Astrocyte of the spinal cord (primary cell): ENCODE data around the gene CABCOCO1.

Experiments
- DNase-seq: peaks from one replicate; pipeline ENCODE4 v3.0.0; 2011; ENCODE audit warnings: low read depth, low spot score
- H3K4me3 ChIP-seq: 2 replicates; pipeline ENCODE4 v1.5.1; 2011; ENCODE audit warnings: low read depth, mild to moderate bottlenecking, low read length, moderate library complexity
- CTCF ChIP-seq: IDR thresholded peaks from 2 replicates; pipeline ENCODE4 v1.5.1; 2012; ENCODE audit warnings: low read depth, mild to moderate bottlenecking, low read length, inconsistent platforms
- in situ Hi-C: cut with HindIII; loops from 2 replicates; pipeline ENCODE4 v1.10.0; 2017; ENCODE audit warnings: low sequenced_read_pairs

The CABCOCO1 gene

GRCh38 chr10:61757001-61757400, 94.3 kb downstream of the CABCOCO1 start:
- no peak for DNase-seq
- no peak overlapping the region for H3K4me3 ChIP-seq
- in situ Hi-C loops, result no loop called here
- TF ChIP-seq CTCF, result no peak

- DNase-seq, result peak; percentile 67
- no peak for TF ChIP-seq CTCF
- no peak overlapping the region for H3K4me3 ChIP-seq
- in situ Hi-C loops, result no loop called here
Measured at GRCh38 chr10:61757525-61758397, 95.0 kb downstream of the CABCOCO1 start.

GRCh38 chr10:61758433-61758832, 95.7 kb downstream of the CABCOCO1 start:
- TF ChIP-seq CTCF, result no peak
- no peak overlapping the region for H3K4me3 ChIP-seq
- no peak for DNase-seq
- in situ Hi-C loops, result no loop called here

- in situ Hi-C loops, result no loop called here
- no peak for TF ChIP-seq CTCF
- no peak overlapping the region for H3K4me3 ChIP-seq
- DNase-seq, result no peak
Measured at GRCh38 chr10:61759751-61760150, 97.0 kb downstream of the CABCOCO1 start.

DNA sequence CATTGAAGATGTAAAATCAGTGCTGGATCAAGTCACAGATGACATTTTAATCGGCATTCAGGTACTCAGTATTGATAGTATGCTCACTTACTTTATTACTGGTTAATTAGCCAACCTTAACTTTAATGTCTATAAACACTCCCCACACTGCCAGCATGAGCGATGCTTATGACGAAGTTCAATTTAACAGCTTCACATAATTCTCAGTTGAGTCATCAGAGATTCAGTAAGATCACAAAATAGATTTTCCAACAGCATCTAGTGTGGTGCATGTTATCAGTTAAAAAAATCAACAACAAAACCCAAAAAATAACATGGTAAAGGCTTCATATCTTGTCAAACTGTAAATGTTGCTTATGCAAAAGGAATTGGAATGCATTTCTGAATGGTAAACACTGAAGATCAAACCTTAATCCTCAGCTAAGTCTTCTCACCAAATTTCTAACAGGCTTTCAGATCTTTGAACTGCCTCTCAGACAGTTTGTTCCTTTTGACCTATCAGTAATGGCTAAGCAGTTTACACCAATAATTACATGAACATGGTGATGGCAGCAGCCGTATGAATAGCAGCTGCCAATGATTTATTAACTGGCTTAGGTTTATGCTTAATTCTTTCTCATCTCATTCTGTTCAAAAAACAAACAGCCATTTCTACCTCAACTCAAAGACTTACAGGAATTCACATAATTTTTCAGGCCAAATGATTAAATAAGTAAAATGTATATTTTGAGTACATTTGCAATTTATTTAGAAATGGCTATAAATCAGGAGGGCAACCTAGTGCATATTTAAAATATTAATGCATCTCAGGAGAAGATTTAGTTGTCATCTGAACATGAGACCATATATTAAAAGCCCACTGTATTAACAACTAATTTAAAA, 98.5 kb downstream of the CABCOCO1 start:
- no peak overlapping the region for H3K4me3 ChIP-seq
- peak; percentile 81 for DNase-seq
- in situ Hi-C loops, result no loop called here
- no peak for TF ChIP-seq CTCF

DNA sequence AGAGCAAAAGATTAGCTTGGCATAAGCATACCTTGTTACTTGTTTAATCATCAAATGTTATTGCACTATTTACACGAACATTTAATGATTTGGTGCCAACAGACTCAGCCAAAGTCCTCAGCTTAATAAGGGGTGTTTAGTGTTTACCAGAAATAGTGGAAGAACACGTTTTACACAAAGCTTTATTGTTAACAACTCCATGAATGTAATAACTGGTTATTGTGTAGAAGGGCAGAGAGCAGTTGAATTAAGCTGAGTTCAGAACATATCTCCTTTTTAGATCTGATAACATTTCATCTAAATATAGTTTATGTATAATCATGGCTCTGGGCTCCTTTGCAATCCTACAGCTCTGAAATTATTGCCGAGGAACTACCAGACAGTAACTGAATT, 99.1 kb downstream of the CABCOCO1 start:
- in situ Hi-C loops, result no loop called here
- no peak for TF ChIP-seq CTCF
- H3K4me3 ChIP-seq, result no peak overlapping the region
- DNase-seq, result no peak
